HG02884 (cell line): ENCODE results near the gene ZNF217.
"Not testable (repeated sequence)": the region's sequence is repeated elsewhere in the genome, so short reads cannot be mapped to it uniquely, and the experiment has no call there.

Source experiments
- ATAC-seq: cut with Tn5 transposase; IDR thresholded peaks from one replicate; pipeline ENCODE4 v1.9.1; 2021; ENCODE audit warnings: mild to moderate bottlenecking, moderate library complexity; ENCODE audit not compliant: unreplicated experiment

The ZNF217 gene

GRCh38 chr20:53598140-53599043 is 4.8 kb upstream of the ZNF217 start:
- no peak for ATAC-seq

GRCh38 chr20:53597521-53598120 is 4.0 kb upstream of the ZNF217 start:
- ATAC-seq, result no peak

GRCh38 chr20:53597030-53597482 is 3.4 kb upstream of the ZNF217 start:
- ATAC-seq, result no peak

- ATAC-seq, result not testable (repeated sequence)
Measured at GRCh38 chr20:53596189-53597001, 2.8 kb upstream of the ZNF217 start.

GRCh38 chr20:53595742-53596141 is 2.1 kb upstream of the ZNF217 start:
- not testable (repeated sequence) for ATAC-seq

- no peak for ATAC-seq
Measured at GRCh38 chr20:53595018-53595378, 1.4 kb upstream of the ZNF217 start.

- peak; percentile 63 for ATAC-seq
Measured at GRCh38 chr20:53594068-53595017, 704 bp upstream of the ZNF217 start.

GRCh38 chr20:53592992-53593465 is 610 bp downstream of the ZNF217 start:
- no peak for ATAC-seq

GRCh38 chr20:53592454-53592991 is 1.1 kb downstream of the ZNF217 start:
- peak; percentile 23 for ATAC-seq

- ATAC-seq, result not testable (repeated sequence)
Measured at GRCh38 chr20:53591941-53592441, 1.6 kb downstream of the ZNF217 start.

- ATAC-seq, result not testable (repeated sequence)
Measured at GRCh38 chr20:53591206-53591741, 2.4 kb downstream of the ZNF217 start.

- ATAC-seq, result not testable (repeated sequence)
Measured at GRCh38 chr20:53590608-53591007, 3.0 kb downstream of the ZNF217 start.

GRCh38 chr20:53590122-53590521 is 3.5 kb downstream of the ZNF217 start:
- not testable (repeated sequence) for ATAC-seq

- not testable (repeated sequence) for ATAC-seq
Measured at GRCh38 chr20:53589321-53590065, 4.1 kb downstream of the ZNF217 start.

GRCh38 chr20:53587157-53587703 is 6.4 kb downstream of the ZNF217 start:
- ATAC-seq, result not testable (repeated sequence)

GRCh38 chr20:53586640-53587039 is 7.0 kb downstream of the ZNF217 start:
- no peak for ATAC-seq

GRCh38 chr20:53585910-53586309 is 7.7 kb downstream of the ZNF217 start:
- ATAC-seq, result not testable (repeated sequence)

- ATAC-seq, result not testable (repeated sequence)
Measured at GRCh38 chr20:53585004-53585569, 8.6 kb downstream of the ZNF217 start.
